ENCODE measurements around the gene STARD3.
"Not testable (repeated sequence)": the region's sequence is repeated elsewhere in the genome, so short reads cannot be mapped to it uniquely, and the experiment has no call there.

The STARD3 gene

GRCh38 chr17:39709319-39709997, 72.5 kb downstream of the STARD3 start:
- no peak overlapping the region for H3K4me3 ChIP-seq (ENCODE audit: severe bottlenecking)
- DNase-seq (ENCODE audit: low spot score) (no peak), ATAC-seq (ENCODE audit: low read depth) (no peak)
- peaks cover 59% of the 10 kb centered on the region for H3K36me3 ChIP-seq (ENCODE audit: low read depth)
- no peaks in the 10 kb centered on the region for H3K9me3 ChIP-seq (ENCODE audit: severe bottlenecking)
- H3K4me1 ChIP-seq (ENCODE audit: insufficient read depth, poor library complexity, severe bottlenecking), result peaks cover 16% of the 10 kb centered on the region
- no peak overlapping the region for H3K27ac ChIP-seq (ENCODE audit: poor library complexity, severe bottlenecking)
- no peaks in the 10 kb centered on the region for H3K27me3 ChIP-seq (ENCODE audit: insufficient read depth, poor library complexity, severe bottlenecking)
- TF ChIP-seq, protein P1, sequence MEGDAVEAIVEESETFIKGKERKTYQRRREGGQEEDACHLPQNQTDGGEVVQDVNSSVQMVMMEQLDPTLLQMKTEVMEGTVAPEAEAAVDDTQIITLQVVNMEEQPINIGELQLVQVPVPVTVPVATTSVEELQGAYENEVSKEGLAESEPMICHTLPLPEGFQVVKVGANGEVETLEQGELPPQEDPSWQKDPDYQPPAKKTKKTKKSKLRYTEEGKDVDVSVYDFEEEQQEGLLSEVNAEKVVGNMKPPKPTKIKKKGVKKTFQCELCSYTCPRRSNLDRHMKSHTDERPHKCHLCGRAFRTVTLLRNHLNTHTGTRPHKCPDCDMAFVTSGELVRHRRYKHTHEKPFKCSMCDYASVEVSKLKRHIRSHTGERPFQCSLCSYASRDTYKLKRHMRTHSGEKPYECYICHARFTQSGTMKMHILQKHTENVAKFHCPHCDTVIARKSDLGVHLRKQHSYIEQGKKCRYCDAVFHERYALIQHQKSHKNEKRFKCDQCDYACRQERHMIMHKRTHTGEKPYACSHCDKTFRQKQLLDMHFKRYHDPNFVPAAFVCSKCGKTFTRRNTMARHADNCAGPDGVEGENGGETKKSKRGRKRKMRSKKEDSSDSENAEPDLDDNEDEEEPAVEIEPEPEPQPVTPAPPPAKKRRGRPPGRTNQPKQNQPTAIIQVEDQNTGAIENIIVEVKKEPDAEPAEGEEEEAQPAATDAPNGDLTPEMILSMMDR (IDR thresholded peaks at IDR 0.05; ENCODE audit: poor library complexity, severe bottlenecking), result no peak

- no peak for ATAC-seq (ENCODE audit: low read depth)
- DNase-seq (ENCODE audit: low spot score), result no peak
- no peaks in the 10 kb centered on the region for H3K9me3 ChIP-seq (ENCODE audit: severe bottlenecking)
- TF ChIP-seq, protein P1 (IDR thresholded peaks at IDR 0.05; ENCODE audit: poor library complexity, severe bottlenecking), result no peak
- peaks cover 10% of the 10 kb centered on the region for H3K4me1 ChIP-seq (ENCODE audit: insufficient read depth, poor library complexity, severe bottlenecking)
- no peaks in the 10 kb centered on the region for H3K27me3 ChIP-seq (ENCODE audit: insufficient read depth, poor library complexity, severe bottlenecking)
- no peak overlapping the region for H3K27ac ChIP-seq (ENCODE audit: poor library complexity, severe bottlenecking)
- H3K36me3 ChIP-seq (ENCODE audit: low read depth), result peaks cover 64% of the 10 kb centered on the region
- no peak overlapping the region for H3K4me3 ChIP-seq (ENCODE audit: severe bottlenecking)
Observed at GRCh38 chr17:39709998-39710964, 73.3 kb downstream of the STARD3 start.

DNA sequence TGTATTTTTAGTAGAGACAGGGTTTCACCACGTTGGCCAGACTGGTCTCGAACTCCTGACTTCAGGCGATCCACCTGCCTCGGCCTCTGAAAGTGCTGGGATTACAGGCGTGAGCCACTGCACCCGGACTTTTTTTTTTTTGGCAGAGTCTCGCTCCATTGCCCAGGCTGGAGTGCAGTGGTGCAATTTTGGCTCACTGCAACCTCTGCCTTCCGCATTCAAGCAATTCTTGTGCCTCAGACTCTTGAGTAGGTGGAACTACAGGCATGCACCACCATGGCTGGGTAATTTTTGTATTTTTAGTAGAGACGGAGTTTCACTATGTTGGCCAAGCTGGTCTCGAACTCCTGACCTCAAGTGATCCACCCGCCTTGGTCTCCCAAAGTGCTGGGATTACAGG, 74.1 kb downstream of the STARD3 start:
- peaks cover 72% of the 10 kb centered on the region for H3K36me3 ChIP-seq (ENCODE audit: low read depth)
- not testable (repeated sequence) for ATAC-seq (ENCODE audit: low read depth)

DNA sequence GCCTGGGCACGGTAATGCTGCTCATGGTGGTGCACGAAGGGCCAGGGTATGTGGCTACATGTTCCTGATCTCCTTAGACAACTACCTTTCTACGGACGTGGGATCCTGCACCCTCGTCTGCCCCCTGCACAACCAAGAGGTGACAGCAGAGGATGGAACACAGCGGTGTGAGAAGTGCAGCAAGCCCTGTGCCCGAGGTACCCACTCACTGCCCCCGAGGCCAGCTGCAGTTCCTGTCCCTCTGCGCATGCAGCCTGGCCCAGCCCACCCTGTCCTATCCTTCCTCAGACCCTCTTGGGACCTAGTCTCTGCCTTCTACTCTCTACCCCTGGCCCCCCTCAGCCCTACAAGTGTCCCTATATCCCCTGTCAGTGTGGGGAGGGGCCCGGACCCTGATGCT, 74.9 kb downstream of the STARD3 start:
- DNase-seq (ENCODE audit: low spot score) (no peak), ATAC-seq (ENCODE audit: low read depth) (no peak)
- TF ChIP-seq, protein P1 (IDR thresholded peaks at IDR 0.05; ENCODE audit: poor library complexity, severe bottlenecking), result no peak
- no peaks in the 10 kb centered on the region for H3K9me3 ChIP-seq (ENCODE audit: severe bottlenecking)
- H3K27ac ChIP-seq (ENCODE audit: poor library complexity, severe bottlenecking), result no peak overlapping the region
- H3K27me3 ChIP-seq (ENCODE audit: insufficient read depth, poor library complexity, severe bottlenecking), result no peaks in the 10 kb centered on the region
- peaks cover 74% of the 10 kb centered on the region for H3K36me3 ChIP-seq (ENCODE audit: low read depth)
- H3K4me1 ChIP-seq (ENCODE audit: insufficient read depth, poor library complexity, severe bottlenecking), result no peaks in the 10 kb centered on the region
- H3K4me3 ChIP-seq (ENCODE audit: severe bottlenecking), result no peak overlapping the region

More for the DNA sequence above, 74.1 kb downstream of the STARD3 start:
- H3K27ac ChIP-seq (ENCODE audit: poor library complexity, severe bottlenecking); H3K4me3 ChIP-seq (ENCODE audit: severe bottlenecking); H3K27me3 ChIP-seq (ENCODE audit: insufficient read depth, poor library complexity, severe bottlenecking); H3K9me3 ChIP-seq (ENCODE audit: severe bottlenecking); DNase-seq (ENCODE audit: low spot score); H3K4me1 ChIP-seq (ENCODE audit: insufficient read depth, poor library complexity, severe bottlenecking): not testable (repeated sequence)

Measured in RWPE2 (cell line).